PC-9 (cell line): ENCODE results near the gene PMPCA. TPM values are rescaled to one million over a fixed set of nuclear protein-coding genes. Genes with fewer than 3 reads are reported as not detected.

Experiments
- BruUV-seq: library from RNA; stranded (reverse); fragments of 400-500 nt; replicated peaks from 2 replicates; lab custom pipeline; 2021; lab: Mats Ljungman, UMichigan
- CTCF ChIA-PET: fragments of 300-600 bp; sonication (Branson Sonifier 250); formaldehyde crosslinking; loops from one replicate; lab custom pipeline; 2022; ENCODE audit warnings: antibody characterized with exemption; lab: Charles Lee
- POLR2A ChIA-PET: fragments of 300-600 bp; sonication (Branson Sonifier 250); formaldehyde crosslinking; loops from one replicate; lab custom pipeline; 2022; ENCODE audit warnings: antibody characterized with exemption; ENCODE audit not compliant: unreplicated experiment; lab: Charles Lee
- DNase-seq, 2 experiments: peaks; one replicate each; pipeline versions ENCODE4 v3.0.0 to v3.0.0-alpha.2; 2015 to 2022; ENCODE audit warnings: mixed read lengths in 1 of 2
- H2AFZ ChIP-seq: fragments of 200-600 bp; sonication (generic); 2 replicates; pipeline ENCODE4 v1.8.1; 2017; ENCODE audit warnings: antibody characterized with exemption
- H3F3A ChIP-seq: fragments of 200-600 bp; sonication (generic); 2 replicates; pipeline ENCODE4 v1.8.1; 2017; ENCODE audit warnings: antibody characterized with exemption, mild to moderate bottlenecking, low read depth; ENCODE audit not compliant: insufficient read depth
- H3K27ac ChIP-seq: fragments of 200-600 bp; sonication (generic); 2 replicates; pipeline ENCODE4 v1.6.1; 2016; ENCODE audit warnings: mixed run types
- H3K27me3 ChIP-seq: fragments of 200-600 bp; sonication (generic); 2 replicates; pipeline ENCODE4 v1.6.1; 2016; ENCODE audit warnings: low read depth, mixed run types; ENCODE audit not compliant: insufficient read depth
- H3K36me3 ChIP-seq: fragments of 200-600 bp; sonication (generic); 2 replicates; pipeline ENCODE4 v1.6.1; 2016; ENCODE audit warnings: low read depth, mixed run types
- H3K4me1 ChIP-seq: fragments of 200-600 bp; sonication (generic); replicated peaks from 2 replicates; pipeline ENCODE4 v1.6.1; 2016; ENCODE audit warnings: mixed run types; ENCODE audit not compliant: insufficient read depth
- H3K4me2 ChIP-seq: fragments of 200-600 bp; sonication (generic); 2 replicates; pipeline ENCODE4 v1.6.1; 2017; ENCODE audit warnings: mixed run types
- H3K4me3 ChIP-seq: fragments of 200-600 bp; sonication (generic); 2 replicates; pipeline ENCODE4 v1.6.1; 2016; ENCODE audit warnings: mixed run types
- H3K79me2 ChIP-seq: fragments of 200-600 bp; sonication (generic); 2 replicates; pipeline ENCODE4 v1.6.1; 2017; ENCODE audit warnings: low read depth, mixed run types
- H3K9me2 ChIP-seq: fragments of 200-600 bp; sonication (generic); 2 replicates; pipeline ENCODE4 v1.8.1; 2017; ENCODE audit warnings: mild to moderate bottlenecking; ENCODE audit not compliant: insufficient read depth
- H3K9me3 ChIP-seq: fragments of 200-600 bp; sonication (generic); 2 replicates; pipeline ENCODE4 v1.8.1; 2016; ENCODE audit warnings: low read depth; ENCODE audit not compliant: insufficient read depth
- H4K20me1 ChIP-seq: fragments of 200-600 bp; sonication (generic); 2 replicates; pipeline ENCODE4 v1.8.1; 2017; ENCODE audit not compliant: insufficient read depth
- CTCF ChIP-seq: fragments of 200-600 bp; sonication (generic); conservative IDR thresholded peaks from 2 replicates; pipeline ENCODE4 v1.6.1; 2017; ENCODE audit warnings: mixed run types, antibody characterized with exemption, mild to moderate bottlenecking, moderate library complexity
- EZH2 ChIP-seq: fragments of 200-600 bp; sonication (generic); IDR thresholded peaks from 2 replicates; pipeline ENCODE4 v1.8.0; 2017; ENCODE audit warnings: antibody characterized with exemption, low read depth
- intact Hi-C: fragments of 100-400 bp; cut with micrococcal nuclease; formaldehyde crosslinking; loops from one replicate; pipeline ENCODE4 v1.10.0; 2022; ENCODE audit not compliant: unreplicated experiment
- total RNA-seq: library from RNA; stranded (reverse); gene quantifications from 2 replicates; pipeline ENCODE4 v1.2.3, GENCODE V29; 2021

The PMPCA gene
- total RNA-seq, 1 experiment from 2014 or later: 78.1 TPM

- Histone ChIP-seq H3K9me2 (no peaks in the 10 kb centered on the region), H3K27ac (no peak overlapping the region), H2AFZ (no peak overlapping the region), H3K9me3 (no peaks in the 10 kb centered on the region), H3K27me3 (no peaks in the 10 kb centered on the region), H3K36me3 (peaks cover 20% of the 10 kb centered on the region), H3K4me2 (no peak overlapping the region), H3K4me1 (no peaks in the 10 kb centered on the region), H4K20me1 (peaks cover 14% of the 10 kb centered on the region; the same call in 1 of the 2 replicates), H3K79me2 (no peaks in the 10 kb centered on the region), H3K4me3 (no peak overlapping the region), H3F3A (peaks cover 14% of the 10 kb centered on the region)
- ChIA-PET POLR2A (no interaction called here), CTCF (no interaction called here)
- no peak for DNase-seq
- TF ChIP-seq CTCF (no peak), EZH2 (no peak)
- intact Hi-C loops: no loop called here
- no TSS peak for BruUV-seq
Observed at GRCh38 chr9:136456258-136456657, 45.8 kb downstream of the PMPCA start.

GRCh38 chr9:136457326-136457725, 46.9 kb downstream of the PMPCA start:
- intact Hi-C loops: no loop called here
- BruUV-seq: no TSS peak
- CTCF ChIA-PET: interaction anchor here (0.7 kb wide), 1 partner anchor 36 kb away, joined by 6 read pairs; no protein-coding TSS in a partner anchor

GRCh38 chr9:136459425-136459824, 49.0 kb downstream of the PMPCA start:
- Histone ChIP-seq H3K4me1 (no peaks in the 10 kb centered on the region), H3K4me2 (no peak overlapping the region), H2AFZ (no peak overlapping the region), H3K27ac (no peak overlapping the region), H3K9me2 (no peaks in the 10 kb centered on the region), H4K20me1 (peaks cover 27% of the 10 kb centered on the region), H3K36me3 (peaks cover 29% of the 10 kb centered on the region), H3K9me3 (no peaks in the 10 kb centered on the region), H3K79me2 (no peaks in the 10 kb centered on the region), H3K27me3 (no peaks in the 10 kb centered on the region), H3F3A (peaks cover 14% of the 10 kb centered on the region), H3K4me3 (no peak overlapping the region)
- no peak for DNase-seq
- CTCF ChIA-PET: no interaction called here
- POLR2A ChIA-PET: interaction anchor here (0.5 kb wide), 2 partner anchors 14 to 34 kb away, joined by 5 to 10 read pairs; no protein-coding TSS in a partner anchor
- no TSS peak for BruUV-seq
- intact Hi-C loops: no loop called here
- TF ChIP-seq CTCF: no peak

More at GRCh38 chr9:136457326-136457725, 46.9 kb downstream of the PMPCA start:
- peaks cover 14% of the 10 kb centered on the region for H3F3A ChIP-seq
- POLR2A ChIA-PET: no interaction called here
- H4K20me1 ChIP-seq: peaks cover 22% of the 10 kb centered on the region
- no peak overlapping the region for H3K27ac ChIP-seq
- DNase-seq: no peak
- no peaks in the 10 kb centered on the region for H3K27me3 ChIP-seq
- peaks cover 17% of the 10 kb centered on the region for H3K36me3 ChIP-seq
- H3K4me3 ChIP-seq: no peak overlapping the region
- no peak overlapping the region for H3K4me2 ChIP-seq
- no peaks in the 10 kb centered on the region for H3K9me3 ChIP-seq
- no peaks in the 10 kb centered on the region for H3K79me2 ChIP-seq
- H2AFZ ChIP-seq: no peak overlapping the region
- H3K4me1 ChIP-seq: no peaks in the 10 kb centered on the region
- H3K9me2 ChIP-seq: no peaks in the 10 kb centered on the region
- no peak for TF ChIP-seq EZH2
- TF ChIP-seq CTCF: no peak
